ENCODE data around the gene PUS10.
A peak's percentile ranks its signal among the peaks of the same experiment; 100 is the strongest.
"Not testable (repeated sequence)": the region's sequence is repeated elsewhere in the genome, so short reads cannot be mapped to it uniquely, and the experiment has no call there.

The PUS10 gene

GRCh38 chr2:61009355-61009754 is 8.7 kb downstream of the PUS10 start:
- DNase-seq: no peak

GRCh38 chr2:61006486-61007105 is 11.5 kb downstream of the PUS10 start:
- DNase-seq: no peak

- DNase-seq: no peak
These were observed 12.3 kb downstream of the PUS10 start for GRCh38 chr2:61005736-61006135.

GRCh38 chr2:60998628-60999545 is 19.2 kb downstream of the PUS10 start:
- peak; percentile 41 for DNase-seq

- no peak for DNase-seq
These were observed 23.9 kb downstream of the PUS10 start for GRCh38 chr2:60994131-60994530.

- DNase-seq: no peak
These were observed 25.1 kb downstream of the PUS10 start for GRCh38 chr2:60992985-60993392.

GRCh38 chr2:60991644-60992043 is 26.4 kb downstream of the PUS10 start:
- no peak for DNase-seq

GRCh38 chr2:60989259-60989658 is 28.8 kb downstream of the PUS10 start:
- no peak for DNase-seq

GRCh38 chr2:60987656-60988055 is 30.4 kb downstream of the PUS10 start:
- not testable (repeated sequence) for DNase-seq

GRCh38 chr2:60987041-60987440 is 31.0 kb downstream of the PUS10 start:
- DNase-seq: no peak

GRCh38 chr2:60984720-60985119 is 33.3 kb downstream of the PUS10 start:
- DNase-seq: no peak

- not testable (repeated sequence) for DNase-seq
These were observed 36.0 kb downstream of the PUS10 start for GRCh38 chr2:60982066-60982465.

- DNase-seq: no peak
These were observed 37.8 kb downstream of the PUS10 start for GRCh38 chr2:60980071-60980815.

GRCh38 chr2:60979231-60979630 is 38.8 kb downstream of the PUS10 start:
- DNase-seq: no peak

GRCh38 chr2:60977562-60977895 is 40.5 kb downstream of the PUS10 start:
- no peak for DNase-seq

GRCh38 chr2:60976875-60977561 is 41.0 kb downstream of the PUS10 start:
- DNase-seq: no peak

- DNase-seq: no peak
These were observed 41.7 kb downstream of the PUS10 start for GRCh38 chr2:60976256-60976850.

- DNase-seq: no peak
These were observed 43.4 kb downstream of the PUS10 start for GRCh38 chr2:60974652-60975051.

GRCh38 chr2:60973705-60974104 is 44.4 kb downstream of the PUS10 start:
- no peak for DNase-seq

GRCh38 chr2:60972889-60973656 is 45.0 kb downstream of the PUS10 start:
- DNase-seq: no peak

GRCh38 chr2:60966507-60967405 is 51.3 kb downstream of the PUS10 start:
- DNase-seq: no peak

All from NCI-H1436 (cell line).